ENCODE measurements around the gene AGPAT3. TPM values are rescaled to one million over a fixed set of nuclear protein-coding genes. Genes with fewer than 3 reads are reported as not detected.

The AGPAT3 gene
- total RNA-seq, 1 donor from 2014 or later: 50.5 TPM

- Mint-ChIP-seq H3K27me3 (no peaks in the 10 kb centered on the region), H3K9me3 (ENCODE audit: low read depth) (no peaks in the 10 kb centered on the region), H3K36me3 (ENCODE audit: insufficient read depth) (no peaks in the 10 kb centered on the region), H3K27ac (no peak overlapping the region), H3K4me1 (ENCODE audit: low read depth) (no peaks in the 10 kb centered on the region), H3K4me3 (ENCODE audit: low read depth) (no peak overlapping the region)
- DNase-seq (ENCODE audit: low spot score, unreplicated experiment): no peak
- TF ChIP-seq CTCF (IDR thresholded peaks at IDR 0.05; ENCODE audit: unreplicated experiment): no peak
These were observed 127.1 kb downstream of the AGPAT3 start for GRCh38 chr21:43992121-43992520.

GRCh38 chr21:43993420-43993934, 128.5 kb downstream of the AGPAT3 start:
- no peak for DNase-seq (ENCODE audit: low spot score, unreplicated experiment)
- Mint-ChIP-seq H3K27me3 (no peaks in the 10 kb centered on the region), H3K36me3 (ENCODE audit: insufficient read depth) (no peaks in the 10 kb centered on the region), H3K4me3 (ENCODE audit: low read depth) (no peak overlapping the region), H3K9me3 (ENCODE audit: low read depth) (no peaks in the 10 kb centered on the region), H3K27ac (no peak overlapping the region), H3K4me1 (ENCODE audit: low read depth) (no peaks in the 10 kb centered on the region)
- no peak for TF ChIP-seq CTCF (IDR thresholded peaks at IDR 0.05; ENCODE audit: unreplicated experiment)

DNA sequence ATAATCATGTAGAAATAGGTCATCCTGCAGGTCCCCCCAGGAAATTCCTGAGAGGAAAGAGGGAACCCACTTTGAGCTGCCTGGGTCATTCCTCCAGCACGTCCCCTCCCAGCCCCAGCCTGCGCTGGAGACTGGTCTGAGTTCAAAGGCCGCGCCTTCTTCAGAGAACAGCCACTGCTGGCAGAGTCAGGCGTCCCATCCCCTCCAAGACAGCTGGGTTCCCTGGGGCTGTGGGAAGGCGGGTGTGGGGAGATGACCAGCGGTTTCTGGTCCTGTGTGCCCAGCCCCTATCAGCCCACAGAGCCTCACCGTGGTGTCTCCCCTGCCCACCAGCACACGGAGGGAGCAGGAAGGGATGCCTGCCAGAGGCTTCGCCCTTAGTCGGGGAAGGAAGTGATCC, 129.1 kb downstream of the AGPAT3 start:
- Mint-ChIP-seq H3K4me1 (ENCODE audit: low read depth) (no peaks in the 10 kb centered on the region), H3K36me3 (ENCODE audit: insufficient read depth) (no peaks in the 10 kb centered on the region), H3K9me3 (ENCODE audit: low read depth) (no peaks in the 10 kb centered on the region), H3K27me3 (peaks cover 2% of the 10 kb centered on the region), H3K27ac (no peak overlapping the region), H3K4me3 (ENCODE audit: low read depth) (no peak overlapping the region)
- no peak for TF ChIP-seq CTCF (IDR thresholded peaks at IDR 0.05; ENCODE audit: unreplicated experiment)
- no peak for DNase-seq (ENCODE audit: low spot score, unreplicated experiment)

- no peak overlapping the region for H3K27ac Mint-ChIP-seq
These were observed 129.6 kb downstream of the AGPAT3 start for GRCh38 chr21:43994646-43995045.

DNA sequence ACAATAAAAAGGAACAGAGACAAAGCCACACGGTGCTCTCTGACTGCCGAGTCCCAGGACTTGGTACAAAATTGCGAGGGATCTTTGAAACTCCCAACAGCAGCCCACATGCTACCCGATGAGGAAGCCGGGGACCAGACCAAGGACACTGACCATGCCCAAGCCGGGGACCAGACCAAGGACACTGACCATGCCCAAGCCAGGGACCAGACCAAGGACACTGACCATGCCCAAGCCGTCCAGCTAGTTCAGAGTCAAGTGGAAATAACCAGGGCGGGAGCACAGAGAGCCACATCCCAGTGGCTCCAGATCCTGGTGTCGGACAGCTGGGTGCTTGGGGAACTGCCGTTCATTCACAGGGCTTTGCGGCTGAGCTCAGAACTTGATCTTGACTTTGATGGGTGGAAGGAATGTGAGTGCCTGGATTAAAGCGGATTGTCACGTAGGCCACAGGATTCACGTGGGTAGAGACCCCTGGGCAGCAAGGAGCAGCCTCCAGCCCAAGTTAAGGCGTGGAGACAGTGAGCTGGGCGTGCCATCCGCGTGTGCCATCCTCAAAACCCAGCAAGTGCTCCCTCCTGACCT, 130.6 kb downstream of the AGPAT3 start:
- DNase-seq (ENCODE audit: low spot score, unreplicated experiment): no peak
- Mint-ChIP-seq H3K4me1 (ENCODE audit: low read depth) (no peaks in the 10 kb centered on the region), H3K27me3 (peaks cover 2% of the 10 kb centered on the region), H3K36me3 (ENCODE audit: insufficient read depth) (no peaks in the 10 kb centered on the region), H3K9me3 (ENCODE audit: low read depth) (no peaks in the 10 kb centered on the region), H3K4me3 (ENCODE audit: low read depth) (no peak overlapping the region), H3K27ac (no peak overlapping the region)
- no peak for TF ChIP-seq CTCF (IDR thresholded peaks at IDR 0.05; ENCODE audit: unreplicated experiment)

More at GRCh38 chr21:43994646-43995045, 129.6 kb downstream of the AGPAT3 start:
- TF ChIP-seq CTCF (IDR thresholded peaks at IDR 0.05; ENCODE audit: unreplicated experiment): no peak
- H3K27me3 Mint-ChIP-seq: peaks cover 2% of the 10 kb centered on the region
- H3K9me3 Mint-ChIP-seq (ENCODE audit: low read depth): no peaks in the 10 kb centered on the region
- H3K36me3 Mint-ChIP-seq (ENCODE audit: insufficient read depth): no peaks in the 10 kb centered on the region
- no peaks in the 10 kb centered on the region for H3K4me1 Mint-ChIP-seq (ENCODE audit: low read depth)
- no peak overlapping the region for H3K4me3 Mint-ChIP-seq (ENCODE audit: low read depth)
- DNase-seq (ENCODE audit: low spot score, unreplicated experiment): no peak
